ENCODE measurements around the gene SPDYE2.
"Not testable (repeated sequence)": the region's sequence is repeated elsewhere in the genome, so short reads cannot be mapped to it uniquely, and the experiment has no call there.

The SPDYE2 gene

GRCh38 chr7:102540604-102541003 is 10.4 kb upstream of the SPDYE2 start:
- DNase-seq: not testable (repeated sequence)

GRCh38 chr7:102542083-102542482 is 8.9 kb upstream of the SPDYE2 start:
- DNase-seq: not testable (repeated sequence)

- not testable (repeated sequence) for DNase-seq
Measured at GRCh38 chr7:102542771-102543170, 8.3 kb upstream of the SPDYE2 start.

- DNase-seq: not testable (repeated sequence)
Measured at GRCh38 chr7:102543596-102543995, 7.4 kb upstream of the SPDYE2 start, which contains the start of gene UPK3BL2. Gene UPK3BL2 (minus strand): TSS chr7:102543696. CDS start chr7:102543636, 60 bp downstream.

- DNase-seq: not testable (repeated sequence)
Measured at GRCh38 chr7:102544372-102544771, 6.7 kb upstream of the SPDYE2 start.

- DNase-seq: not testable (repeated sequence)
Measured at GRCh38 chr7:102545288-102545687, 5.7 kb upstream of the SPDYE2 start.

- not testable (repeated sequence) for DNase-seq
Measured at GRCh38 chr7:102546353-102546752, 4.7 kb upstream of the SPDYE2 start.

- DNase-seq: not testable (repeated sequence)
Measured at GRCh38 chr7:102568620-102569019, 17.6 kb downstream of the SPDYE2 start.

GRCh38 chr7:102572261-102573239 is 21.5 kb downstream of the SPDYE2 start, which contains the start of gene POLR2J3:
Gene POLR2J3 (minus strand): TSS chr7:102572583. CDS start chr7:102572521, 62 bp downstream.
- not testable (repeated sequence) for DNase-seq

- DNase-seq: not testable (repeated sequence)
Measured at GRCh38 chr7:102574607-102575006, 23.6 kb downstream of the SPDYE2 start.

GRCh38 chr7:102576363-102576762 is 25.3 kb downstream of the SPDYE2 start:
- not testable (repeated sequence) for DNase-seq

- not testable (repeated sequence) for DNase-seq
Measured at GRCh38 chr7:102577315-102578240, 26.6 kb downstream of the SPDYE2 start.

- DNase-seq: not testable (repeated sequence)
Measured at GRCh38 chr7:102578486-102578885, 27.5 kb downstream of the SPDYE2 start.

- not testable (repeated sequence) for DNase-seq
Measured at GRCh38 chr7:102581722-102582121, 30.7 kb downstream of the SPDYE2 start.

GRCh38 chr7:102583495-102583894 is 32.5 kb downstream of the SPDYE2 start:
- DNase-seq: not testable (repeated sequence)

- DNase-seq: not testable (repeated sequence)
Measured at GRCh38 chr7:102589857-102590256, 38.8 kb downstream of the SPDYE2 start.

GRCh38 chr7:102592477-102593019 is 41.5 kb downstream of the SPDYE2 start:
- not testable (repeated sequence) for DNase-seq

- not testable (repeated sequence) for DNase-seq
Measured at GRCh38 chr7:102593637-102594334, 42.8 kb downstream of the SPDYE2 start.

GRCh38 chr7:102596036-102596435 is 45.0 kb downstream of the SPDYE2 start:
- DNase-seq: not testable (repeated sequence)

GRCh38 chr7:102599699-102600098 is 48.7 kb downstream of the SPDYE2 start:
- not testable (repeated sequence) for DNase-seq

- not testable (repeated sequence) for DNase-seq
Measured at GRCh38 chr7:102602317-102602716, 51.3 kb downstream of the SPDYE2 start.

All from NCI-H1694 treated with DMSO at 0.1 percent for 48 hours (cell line).